Coronary artery (tissue), 2 donors: ENCODE data around the gene CRYL1.

Source experiments
- DNase-seq: peaks from one replicate; pipeline ENCODE4 v3.0.0-alpha.2; 2017; ENCODE audit warnings: low spot score
- H3K27ac ChIP-seq, 2 donors: fragments of 200-600 bp; sonication (generic); one replicate each; pipeline ENCODE4 v1.5.1; 2016 to 2019
- H3K4me3 ChIP-seq: fragments of 200-600 bp; sonication (generic); 2 replicates; pipeline ENCODE4 v1.5.1; 2016; ENCODE audit warnings: mild to moderate bottlenecking, moderate library complexity
- CTCF ChIP-seq: fragments of 200-600 bp; sonication (generic); IDR thresholded peaks from one replicate; pipeline ENCODE4 v1.5.1; 2019; ENCODE audit warnings: antibody characterized with exemption

Gene CRYL1

GRCh38 chr13:20390526-20391175 lies 135.0 kb downstream of the CRYL1 start:
- Histone ChIP-seq H3K27ac (no peak overlapping the region), H3K4me3 (no peak overlapping the region)
- TF ChIP-seq CTCF = no peak
- peak; percentile 57 for DNase-seq

- DNase-seq = peak; percentile 49
- Histone ChIP-seq H3K27ac (no peak overlapping the region), H3K4me3 (no peak overlapping the region)
- no peak for TF ChIP-seq CTCF
Measured at GRCh38 chr13:20389696-20390525, 135.7 kb downstream of the CRYL1 start.

- Histone ChIP-seq H3K4me3 (no peak overlapping the region), H3K27ac (no peak overlapping the region)
- no peak for TF ChIP-seq CTCF
- DNase-seq = peak; percentile 41
Measured at GRCh38 chr13:20388184-20388583, 137.5 kb downstream of the CRYL1 start.

GRCh38 chr13:20387441-20387971 lies 138.2 kb downstream of the CRYL1 start:
- H3K4me3 ChIP-seq = no peak overlapping the region
- peak; percentile 59 for DNase-seq
- no peak overlapping the region for H3K27ac ChIP-seq
- TF ChIP-seq CTCF = no peak

GRCh38 chr13:20387006-20387405 lies 138.7 kb downstream of the CRYL1 start:
- no peak for TF ChIP-seq CTCF
- peak; percentile 29 for DNase-seq
- H3K27ac ChIP-seq = no peak overlapping the region
- no peak overlapping the region for H3K4me3 ChIP-seq

- Histone ChIP-seq H3K27ac (no peak overlapping the region), H3K4me3 (no peak overlapping the region)
- no peak for TF ChIP-seq CTCF
- DNase-seq = no peak
Measured at GRCh38 chr13:20383058-20383457, 142.6 kb downstream of the CRYL1 start.
